GM19467 (cell line): ENCODE results near the gene SFSWAP.
A peak's percentile ranks its signal among the peaks of the same experiment; 100 is the strongest.
"Not testable (repeated sequence)": the region's sequence is repeated elsewhere in the genome, so short reads cannot be mapped to it uniquely, and the experiment has no call there.

ENCODE experiments used
- ATAC-seq: cut with Tn5 transposase; IDR thresholded peaks from one replicate; pipeline ENCODE4 v1.9.1; 2021; ENCODE audit warnings: mild to moderate bottlenecking, moderate library complexity; ENCODE audit not compliant: unreplicated experiment

SFSWAP gene

GRCh38 chr12:131801254-131801866 is 90.5 kb downstream of the SFSWAP start:
- ATAC-seq, result no peak

GRCh38 chr12:131803961-131804521 is 93.2 kb downstream of the SFSWAP start:
- ATAC-seq, result no peak

GRCh38 chr12:131805421-131805820 is 94.5 kb downstream of the SFSWAP start:
- ATAC-seq, result no peak

- ATAC-seq, result no peak
Measured at GRCh38 chr12:131806674-131807073, 95.8 kb downstream of the SFSWAP start.

- ATAC-seq, result peak; percentile 48
Measured at GRCh38 chr12:131808744-131809371, 98.0 kb downstream of the SFSWAP start.

- not testable (repeated sequence) for ATAC-seq
Measured at GRCh38 chr12:131809476-131810254, 98.8 kb downstream of the SFSWAP start.

GRCh38 chr12:131810726-131811125 is 99.8 kb downstream of the SFSWAP start:
- ATAC-seq, result no peak

GRCh38 chr12:131815131-131815530 is 104.2 kb downstream of the SFSWAP start:
- no peak for ATAC-seq

GRCh38 chr12:131816495-131816894 is 105.6 kb downstream of the SFSWAP start:
- ATAC-seq, result no peak

- ATAC-seq, result no peak
Measured at GRCh38 chr12:131817241-131817640, 106.4 kb downstream of the SFSWAP start.

GRCh38 chr12:131818821-131819585 is 108.1 kb downstream of the SFSWAP start:
- no peak for ATAC-seq

GRCh38 chr12:131824450-131824849 is 113.6 kb downstream of the SFSWAP start:
- no peak for ATAC-seq

- ATAC-seq, result no peak
Measured at GRCh38 chr12:131825146-131825892, 114.4 kb downstream of the SFSWAP start.

- no peak for ATAC-seq
Measured at GRCh38 chr12:131826097-131826928, 115.4 kb downstream of the SFSWAP start.

GRCh38 chr12:131827961-131828534 is 117.2 kb downstream of the SFSWAP start, which contains the start of gene MMP17:
MMP17 (plus strand) TSS chr12:131828393; CDS start chr12:131828495, 102 bp downstream.
- ATAC-seq, result peak; percentile 54

GRCh38 chr12:131828671-131829355 is 117.9 kb downstream of the SFSWAP start:
- ATAC-seq, result no peak

- no peak for ATAC-seq
Measured at GRCh38 chr12:131829356-131829747, 118.5 kb downstream of the SFSWAP start.

- no peak for ATAC-seq
Measured at GRCh38 chr12:131829791-131830334, 119.0 kb downstream of the SFSWAP start.
